Nephron (organoid): ENCODE results near the gene CKLF.

ENCODE experiments used
- H3K27ac Mint-ChIP-seq, 3 experiments: 2 replicates each; pipeline ENCODE4 v1.8.0; 2020; ENCODE audit warnings: mixed read lengths in 3 of 3, mild to moderate bottlenecking in 2 of 3, moderate library complexity in 1 of 3
- H3K27me3 Mint-ChIP-seq: 2 replicates; pipeline ENCODE4 v1.8.0; 2021; ENCODE audit warnings: low read depth, mild to moderate bottlenecking, moderate library complexity, mixed read lengths
- H3K36me3 Mint-ChIP-seq: 2 replicates; pipeline ENCODE4 v1.8.0; 2020; ENCODE audit warnings: low read depth, mixed read lengths
- H3K4me1 Mint-ChIP-seq: 2 replicates; pipeline ENCODE4 v1.8.0; 2020; ENCODE audit warnings: mixed read lengths
- H3K4me3 Mint-ChIP-seq, 3 experiments: 2 replicates each; pipeline ENCODE4 v1.8.0; 2020; ENCODE audit warnings: mild to moderate bottlenecking in 3 of 3, mixed read lengths in 3 of 3, moderate library complexity in 2 of 3
- H3K9me3 Mint-ChIP-seq: 2 replicates; pipeline ENCODE4 v1.8.0; 2020; ENCODE audit warnings: mixed read lengths
- CTCF ChIP-seq, 3 experiments: fragments of 200-600 bp; sonication (generic); IDR thresholded peaks; one replicate each; pipeline ENCODE4 v1.5.0; 2021; ENCODE audit warnings: antibody characterized with exemption in 3 of 3; ENCODE audit not compliant: unreplicated experiment in 3 of 3

Gene CKLF

DNA sequence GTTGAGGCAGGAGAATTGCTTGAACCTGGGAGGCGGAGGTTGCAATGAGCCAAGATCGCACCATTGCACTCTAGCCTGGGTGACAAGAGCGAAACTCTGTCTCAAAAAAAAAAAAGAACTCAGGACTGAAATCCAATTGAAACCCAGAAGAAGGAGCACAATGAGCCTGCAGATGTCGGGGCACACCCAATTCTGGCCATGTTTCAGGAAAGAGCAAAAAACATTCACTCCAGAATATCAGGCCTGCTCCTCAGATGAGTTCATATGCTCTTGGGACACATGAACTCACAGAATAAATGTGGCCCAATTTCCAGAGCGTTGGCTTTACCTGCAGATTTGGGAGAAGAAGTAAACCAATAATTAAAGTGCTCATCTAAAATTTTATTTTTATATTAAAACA, 23.9 kb downstream of the CKLF start:
- H3K4me1 Mint-ChIP-seq, result peaks cover 27% of the 10 kb centered on the region
- TF ChIP-seq CTCF (IDR thresholded peaks at IDR 0.05; ENCODE audit: unreplicated experiment in 3 of 3), result no peak
- no peaks in the 10 kb centered on the region for H3K36me3 Mint-ChIP-seq
- H3K4me3 Mint-ChIP-seq, result no peak overlapping the region
- H3K27ac Mint-ChIP-seq, result no peak overlapping the region
- peaks cover 5% of the 10 kb centered on the region for H3K27me3 Mint-ChIP-seq
- H3K9me3 Mint-ChIP-seq, result no peaks in the 10 kb centered on the region

DNA sequence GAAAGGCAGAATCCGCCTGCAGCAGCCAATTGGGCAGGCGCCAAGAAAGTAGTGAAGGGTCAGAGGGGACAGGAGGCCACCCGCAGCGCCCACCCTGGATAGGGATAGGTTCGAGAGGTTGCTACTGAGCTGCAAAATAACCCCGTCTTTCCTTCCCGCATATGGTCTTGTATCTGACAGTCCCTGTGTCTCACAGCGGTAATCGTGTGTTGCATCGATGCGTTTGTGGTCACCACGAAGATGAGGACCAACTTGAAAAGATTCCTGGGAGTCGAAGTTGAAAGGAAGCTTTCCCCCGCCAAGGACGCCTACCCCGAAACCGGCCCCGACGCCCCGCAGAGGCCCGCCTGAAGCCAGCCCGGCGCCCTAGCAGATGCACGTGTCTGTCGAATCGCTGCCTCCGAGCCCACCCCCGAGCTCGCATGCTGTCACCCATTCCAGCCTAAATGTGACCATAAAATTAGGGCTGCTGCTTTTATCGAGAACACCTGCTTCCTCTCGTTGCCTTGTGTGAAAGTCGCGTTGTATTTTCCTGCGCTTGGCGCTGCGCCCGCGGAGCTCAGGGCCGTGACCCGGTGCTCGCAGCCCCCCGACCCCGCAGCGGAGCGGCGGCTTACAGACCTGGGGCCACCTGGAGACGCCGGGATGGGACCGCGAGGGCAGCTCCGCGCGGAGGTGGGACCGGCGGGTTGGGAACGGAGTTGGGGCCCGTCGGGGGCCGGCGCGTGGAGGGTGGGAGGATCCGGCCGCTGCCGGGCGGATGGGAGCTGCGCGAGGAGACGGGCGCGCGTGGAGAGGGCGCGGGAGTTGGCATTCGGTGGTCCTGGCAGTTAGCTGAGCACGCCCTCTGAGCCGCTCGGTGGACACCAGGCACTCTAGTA, 26.5 kb downstream of the CKLF start, which contains the start of gene CMTM2:
TSS of gene CMTM2 (plus strand) at position 813 of the 881 bp plus-strand sequence. CDS start 145 bp downstream, outside the sequence.
- H3K36me3 Mint-ChIP-seq, result no peaks in the 10 kb centered on the region
- H3K9me3 Mint-ChIP-seq, result no peaks in the 10 kb centered on the region
- peak within 1 kb of the TSS; percentile 54 to 81 (median 72) for H3K27ac Mint-ChIP-seq

DNA sequence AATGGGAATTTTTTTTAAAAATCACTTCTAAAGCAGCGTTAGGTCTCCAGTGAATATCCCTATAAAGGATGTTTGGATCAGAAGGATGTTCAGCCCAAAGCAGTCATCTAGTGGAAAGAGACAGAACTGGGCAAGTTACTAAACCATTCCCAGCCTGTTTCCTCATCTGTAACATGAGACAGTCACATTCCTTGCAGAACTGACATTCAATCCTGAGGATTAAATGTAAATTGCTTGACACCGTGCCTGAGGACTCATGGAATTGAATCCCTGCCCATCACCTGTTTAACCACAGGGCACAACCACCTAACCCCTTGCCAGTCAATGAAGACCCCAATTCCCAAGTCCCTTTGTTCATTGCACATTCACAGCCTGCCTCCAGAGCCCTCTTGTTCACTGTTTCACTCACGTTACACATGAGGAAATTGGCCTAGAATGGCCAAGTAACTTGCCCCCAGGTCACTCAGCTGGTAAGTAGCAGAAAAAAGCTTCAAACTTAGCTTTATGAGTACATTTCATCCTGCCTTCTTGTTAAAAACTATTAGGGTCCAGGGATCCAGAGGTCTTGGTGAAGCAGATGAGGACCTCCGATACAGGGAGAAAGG, 28.3 kb downstream of the CKLF start:
- no peaks in the 10 kb centered on the region for H3K36me3 Mint-ChIP-seq
- H3K27ac Mint-ChIP-seq, result peak overlapping the region; percentile 72 to 81 (median 80)
- H3K4me1 Mint-ChIP-seq, result peaks cover 34% of the 10 kb centered on the region
- H3K27me3 Mint-ChIP-seq, result peaks cover 5% of the 10 kb centered on the region
- no peak for TF ChIP-seq CTCF (IDR thresholded peaks at IDR 0.05; ENCODE audit: unreplicated experiment in 3 of 3)
- H3K4me3 Mint-ChIP-seq, result peak overlapping the region in 1 of 3 experiments; percentile 15
- no peaks in the 10 kb centered on the region for H3K9me3 Mint-ChIP-seq

More for the DNA sequence above, 26.5 kb downstream of the CKLF start, which contains the start of gene CMTM2:
- Mint-ChIP-seq H3K4me1 (peaks cover 34% of the 10 kb centered on the region), H3K4me3 (no peak within 1 kb of the TSS), H3K27me3 (peaks cover 5% of the 10 kb centered on the region)
- TF ChIP-seq CTCF (IDR thresholded peaks at IDR 0.05; ENCODE audit: unreplicated experiment in 3 of 3), result no peak

- H3K36me3 Mint-ChIP-seq, result no peaks in the 10 kb centered on the region
- no peak overlapping the region for H3K4me3 Mint-ChIP-seq
- no peaks in the 10 kb centered on the region for H3K9me3 Mint-ChIP-seq
- TF ChIP-seq CTCF (IDR thresholded peaks at IDR 0.05; ENCODE audit: unreplicated experiment in 3 of 3), result no peak
- peaks cover 5% of the 10 kb centered on the region for H3K27me3 Mint-ChIP-seq
- H3K4me1 Mint-ChIP-seq, result peaks cover 36% of the 10 kb centered on the region
- peak overlapping the region; percentile 72 to 81 (median 80) for H3K27ac Mint-ChIP-seq
These were observed 29.0 kb downstream of the CKLF start for GRCh38 chr16:66581246-66581952.

GRCh38 chr16:66585481-66586239, 33.3 kb downstream of the CKLF start:
- TF ChIP-seq CTCF (IDR thresholded peaks at IDR 0.05; ENCODE audit: unreplicated experiment in 3 of 3), result no peak
- H3K27me3 Mint-ChIP-seq, result no peaks in the 10 kb centered on the region
- H3K4me3 Mint-ChIP-seq, result no peak overlapping the region
- H3K27ac Mint-ChIP-seq, result peak overlapping the region; percentile 30 to 58 (median 43)
- no peaks in the 10 kb centered on the region for H3K36me3 Mint-ChIP-seq
- H3K4me1 Mint-ChIP-seq, result peaks cover 23% of the 10 kb centered on the region
- H3K9me3 Mint-ChIP-seq, result no peaks in the 10 kb centered on the region
